Measurements from ENCODE around the gene GPR176. TPM values are rescaled to one million over a fixed set of nuclear protein-coding genes. Genes with fewer than 3 reads are reported as not detected.

GPR176 gene
- total RNA-seq, 1 donor from 2014 or later: 20.6 TPM

DNA sequence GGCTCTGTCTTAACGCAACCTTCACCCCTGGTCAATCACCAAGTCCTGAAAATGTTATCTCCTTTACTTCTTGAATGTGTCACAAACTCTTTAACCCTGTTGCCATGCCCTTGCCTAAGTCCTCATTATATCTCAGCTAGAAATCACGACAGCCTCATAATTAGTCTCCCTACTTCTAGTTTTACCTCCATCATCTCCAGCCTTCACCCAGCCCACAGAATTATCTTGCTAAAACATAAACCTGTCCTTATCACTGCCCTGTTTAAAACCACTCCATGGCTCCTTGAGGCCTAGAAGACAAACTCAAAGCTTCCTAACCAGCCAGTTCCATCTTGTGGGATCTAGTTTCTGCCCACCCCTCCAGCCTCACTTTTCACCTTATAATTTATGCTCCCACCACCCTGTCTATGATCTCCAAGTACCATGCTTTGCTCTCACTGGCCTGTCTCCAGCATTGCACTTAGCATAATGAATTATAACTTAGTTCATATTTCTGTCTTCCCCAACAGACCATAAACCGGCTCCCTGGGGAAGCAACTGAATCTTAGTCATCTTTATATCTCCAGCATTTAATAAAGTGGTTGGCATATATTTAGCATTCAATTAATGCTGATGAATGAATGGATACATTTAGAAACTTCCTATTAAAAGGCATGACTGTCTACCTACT lies 39.2 kb downstream of the GPR176 start:
- Histone ChIP-seq H3K27ac (no peak overlapping the region), H3K4me2 (no peak overlapping the region), H3K27me3 (no peaks in the 10 kb centered on the region), H3K9me3 (ENCODE audit: low read depth) (no peaks in the 10 kb centered on the region), H3K4me1 (peaks cover 9% of the 10 kb centered on the region), H3K36me3 (no peaks in the 10 kb centered on the region), H4K20me1 (ENCODE audit: low read depth) (no peaks in the 10 kb centered on the region), H3F3A (ENCODE audit: low read depth) (no peaks in the 10 kb centered on the region), H2AFZ (replicated peaks) (no peak overlapping the region), H3K4me3 (no peak overlapping the region), H3K9ac (no peak overlapping the region), H3K79me2 (ENCODE audit: low read depth) (peaks cover 41% of the 10 kb centered on the region)
- H3K36me3 Mint-ChIP-seq: no peaks in the 10 kb centered on the region
- no peaks in the 10 kb centered on the region for H3K4me1 Mint-ChIP-seq
- TF ChIP-seq EZH2phosphoT487 (IDR thresholded peaks at IDR 0.05) (no peak), EZH2 (IDR thresholded peaks at IDR 0.05) (no peak)
- TF ChIP-seq, protein P1, sequence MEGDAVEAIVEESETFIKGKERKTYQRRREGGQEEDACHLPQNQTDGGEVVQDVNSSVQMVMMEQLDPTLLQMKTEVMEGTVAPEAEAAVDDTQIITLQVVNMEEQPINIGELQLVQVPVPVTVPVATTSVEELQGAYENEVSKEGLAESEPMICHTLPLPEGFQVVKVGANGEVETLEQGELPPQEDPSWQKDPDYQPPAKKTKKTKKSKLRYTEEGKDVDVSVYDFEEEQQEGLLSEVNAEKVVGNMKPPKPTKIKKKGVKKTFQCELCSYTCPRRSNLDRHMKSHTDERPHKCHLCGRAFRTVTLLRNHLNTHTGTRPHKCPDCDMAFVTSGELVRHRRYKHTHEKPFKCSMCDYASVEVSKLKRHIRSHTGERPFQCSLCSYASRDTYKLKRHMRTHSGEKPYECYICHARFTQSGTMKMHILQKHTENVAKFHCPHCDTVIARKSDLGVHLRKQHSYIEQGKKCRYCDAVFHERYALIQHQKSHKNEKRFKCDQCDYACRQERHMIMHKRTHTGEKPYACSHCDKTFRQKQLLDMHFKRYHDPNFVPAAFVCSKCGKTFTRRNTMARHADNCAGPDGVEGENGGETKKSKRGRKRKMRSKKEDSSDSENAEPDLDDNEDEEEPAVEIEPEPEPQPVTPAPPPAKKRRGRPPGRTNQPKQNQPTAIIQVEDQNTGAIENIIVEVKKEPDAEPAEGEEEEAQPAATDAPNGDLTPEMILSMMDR (IDR thresholded peaks at IDR 0.05): no peak
- no peak overlapping the region for H3K27ac Mint-ChIP-seq
- peaks cover 2% of the 10 kb centered on the region for H3K27me3 Mint-ChIP-seq (ENCODE audit: insufficient read depth, low read depth)
- no peak overlapping the region for H3K4me3 Mint-ChIP-seq
- DNase-seq (ENCODE audit: low spot score): no peak
- H3K9me3 Mint-ChIP-seq: no peaks in the 10 kb centered on the region

DNA sequence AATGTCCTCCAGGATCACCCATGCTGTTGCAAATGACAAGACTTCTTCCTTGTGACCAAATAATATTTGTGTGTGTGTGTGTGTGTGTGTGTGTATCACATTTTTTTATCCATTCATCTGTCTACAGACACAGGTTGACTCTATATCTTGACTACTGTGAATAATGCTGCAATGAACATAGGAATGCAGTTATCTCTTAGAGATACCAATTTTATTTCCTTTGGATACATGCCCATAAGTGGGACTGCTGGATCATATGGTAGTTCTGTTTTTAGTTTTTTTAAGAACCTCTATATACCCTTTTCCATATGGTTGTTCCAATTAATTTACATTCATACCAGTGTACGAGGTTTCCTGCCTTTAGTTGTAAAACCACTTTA lies 41.7 kb downstream of the GPR176 start:
- H3K4me1 ChIP-seq: no peaks in the 10 kb centered on the region
- H2AFZ ChIP-seq (replicated peaks): no peak overlapping the region
- no peaks in the 10 kb centered on the region for H3K27me3 ChIP-seq
- TF ChIP-seq, protein P1 (IDR thresholded peaks at IDR 0.05): no peak
- TF ChIP-seq EZH2 (IDR thresholded peaks at IDR 0.05) (no peak), EZH2phosphoT487 (IDR thresholded peaks at IDR 0.05) (no peak)
- Mint-ChIP-seq H3K36me3 (no peaks in the 10 kb centered on the region), H3K27me3 (ENCODE audit: insufficient read depth, low read depth) (peaks cover 2% of the 10 kb centered on the region), H3K27ac (no peak overlapping the region), H3K4me1 (no peaks in the 10 kb centered on the region), H3K4me3 (no peak overlapping the region), H3K9me3 (no peaks in the 10 kb centered on the region)
- H3K36me3 ChIP-seq: no peaks in the 10 kb centered on the region
- H3K9me3 ChIP-seq (ENCODE audit: low read depth): no peaks in the 10 kb centered on the region
- DNase-seq (ENCODE audit: low spot score): no peak
- H3K9ac ChIP-seq: no peak overlapping the region
- H4K20me1 ChIP-seq (ENCODE audit: low read depth): no peaks in the 10 kb centered on the region
- peaks cover 21% of the 10 kb centered on the region for H3K79me2 ChIP-seq (ENCODE audit: low read depth)
- no peak overlapping the region for H3K4me2 ChIP-seq
- H3K27ac ChIP-seq: no peak overlapping the region
- no peaks in the 10 kb centered on the region for H3F3A ChIP-seq (ENCODE audit: low read depth)
- no peak overlapping the region for H3K4me3 ChIP-seq

DNA sequence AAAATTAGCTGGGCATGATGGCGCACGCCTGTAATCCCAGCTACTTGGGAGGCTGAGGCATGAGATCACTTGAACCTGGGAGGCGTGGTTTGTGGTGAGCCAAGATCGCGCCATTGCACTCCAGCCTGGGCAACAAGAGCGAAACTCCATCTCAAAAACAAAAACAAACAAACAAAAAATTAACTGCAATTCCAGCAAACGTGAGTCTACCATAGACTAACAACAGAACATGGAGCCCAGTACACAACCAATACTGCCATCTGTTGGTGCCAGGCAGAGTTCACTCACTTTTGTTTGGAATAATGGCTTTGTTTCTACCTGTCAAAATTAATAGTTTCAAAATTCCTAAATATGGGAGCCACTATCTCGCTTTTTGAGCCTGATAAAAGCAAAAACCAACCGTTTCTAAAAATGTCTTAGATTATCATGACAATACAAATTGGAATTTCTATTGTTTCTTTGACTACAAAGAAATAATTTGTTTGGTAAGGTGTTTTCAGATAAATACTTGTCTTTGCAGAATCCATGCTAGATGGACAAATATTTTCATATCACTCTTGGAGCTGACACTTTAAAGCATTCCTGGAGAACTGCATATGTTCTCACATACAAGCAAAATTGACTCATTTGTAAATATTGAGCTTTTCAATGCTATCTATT lies 45.0 kb downstream of the GPR176 start:
- no peak overlapping the region for H3K4me3 ChIP-seq
- TF ChIP-seq, protein P1 (IDR thresholded peaks at IDR 0.05): peak; percentile 67
- no peak for TF ChIP-seq EZH2 (IDR thresholded peaks at IDR 0.05)
- TF ChIP-seq EZH2phosphoT487 (IDR thresholded peaks at IDR 0.05): no peak
- DNase-seq (ENCODE audit: low spot score): peak; percentile 41
- no peaks in the 10 kb centered on the region for H3K36me3 ChIP-seq
- peaks cover 11% of the 10 kb centered on the region for H3K4me1 ChIP-seq
- no peak overlapping the region for H3K4me3 Mint-ChIP-seq
- no peak overlapping the region for H2AFZ ChIP-seq (replicated peaks)
- no peak overlapping the region for H3K27ac Mint-ChIP-seq
- H3K36me3 Mint-ChIP-seq: no peaks in the 10 kb centered on the region
- no peaks in the 10 kb centered on the region for H3K9me3 Mint-ChIP-seq
- peaks cover 3% of the 10 kb centered on the region for H4K20me1 ChIP-seq (ENCODE audit: low read depth)
- H3F3A ChIP-seq (ENCODE audit: low read depth): no peaks in the 10 kb centered on the region
- H3K27ac ChIP-seq: no peak overlapping the region
- H3K9me3 ChIP-seq (ENCODE audit: low read depth): no peaks in the 10 kb centered on the region
- peaks cover 2% of the 10 kb centered on the region for H3K27me3 Mint-ChIP-seq (ENCODE audit: insufficient read depth, low read depth)
- no peaks in the 10 kb centered on the region for H3K79me2 ChIP-seq (ENCODE audit: low read depth)
- H3K9ac ChIP-seq: no peak overlapping the region
- H3K27me3 ChIP-seq: no peaks in the 10 kb centered on the region
- H3K4me2 ChIP-seq: no peak overlapping the region
- peaks cover 1% of the 10 kb centered on the region for H3K4me1 Mint-ChIP-seq

Data from neural progenitor cell (in vitro differentiated cells).